Upper lobe of left lung (tissue), 4 donors: Measurements from ENCODE around the gene CCDC126.

Experiments used
- POLR2A ChIP-seq, 4 donors: fragments of 450-650 bp; IDR thresholded peaks; one replicate each; pipeline ENCODE4 v1.5.1; 2016 to 2017; ENCODE audit warnings: antibody characterized with exemption in 4 of 4, mild to moderate bottlenecking in 2 of 4
- TF ChIP-seq, protein P1 (sequence below), 6 experiments: fragments of 450-650 bp in 4 of 6; fragments of 200-600 bp in 2 of 6; sonication (generic) in 2 of 6; IDR thresholded peaks; one replicate each; pipeline ENCODE4 v1.5.1; 2016 to 2019; ENCODE audit warnings: antibody characterized with exemption in 6 of 6

GRCh38 chr7:23662124-23662983, 65.2 kb downstream of the CCDC126 start:
- TF ChIP-seq, protein P1, sequence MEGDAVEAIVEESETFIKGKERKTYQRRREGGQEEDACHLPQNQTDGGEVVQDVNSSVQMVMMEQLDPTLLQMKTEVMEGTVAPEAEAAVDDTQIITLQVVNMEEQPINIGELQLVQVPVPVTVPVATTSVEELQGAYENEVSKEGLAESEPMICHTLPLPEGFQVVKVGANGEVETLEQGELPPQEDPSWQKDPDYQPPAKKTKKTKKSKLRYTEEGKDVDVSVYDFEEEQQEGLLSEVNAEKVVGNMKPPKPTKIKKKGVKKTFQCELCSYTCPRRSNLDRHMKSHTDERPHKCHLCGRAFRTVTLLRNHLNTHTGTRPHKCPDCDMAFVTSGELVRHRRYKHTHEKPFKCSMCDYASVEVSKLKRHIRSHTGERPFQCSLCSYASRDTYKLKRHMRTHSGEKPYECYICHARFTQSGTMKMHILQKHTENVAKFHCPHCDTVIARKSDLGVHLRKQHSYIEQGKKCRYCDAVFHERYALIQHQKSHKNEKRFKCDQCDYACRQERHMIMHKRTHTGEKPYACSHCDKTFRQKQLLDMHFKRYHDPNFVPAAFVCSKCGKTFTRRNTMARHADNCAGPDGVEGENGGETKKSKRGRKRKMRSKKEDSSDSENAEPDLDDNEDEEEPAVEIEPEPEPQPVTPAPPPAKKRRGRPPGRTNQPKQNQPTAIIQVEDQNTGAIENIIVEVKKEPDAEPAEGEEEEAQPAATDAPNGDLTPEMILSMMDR (IDR thresholded peaks at IDR 0.05), result no peak
- no peak for TF ChIP-seq POLR2A (IDR thresholded peaks at IDR 0.05)
